PFSK-1 (cell line): ENCODE results near the gene WDR45B.

ENCODE experiments used
- FOXP2 ChIP-seq: optimal IDR thresholded peaks from 2 replicates; pipeline ENCODE3; 2011; ENCODE audit warnings: borderline replicate concordance, control low read depth, inconsistent platforms; ENCODE audit not compliant: insufficient read depth; ENCODE audit errors: extremely low read length, extremely low read depth
- POLR2AphosphoS5 ChIP-seq: IDR thresholded peaks from 2 replicates; pipeline ENCODE4 v1.6.1; 2012; ENCODE audit warnings: low read depth, mild to moderate bottlenecking, control low read depth, low read length, moderate library complexity
- SIN3A ChIP-seq: IDR thresholded peaks from 2 replicates; pipeline ENCODE4 v1.6.1; 2012; ENCODE audit warnings: mild to moderate bottlenecking, low read length, moderate library complexity, borderline replicate concordance; ENCODE audit not compliant: insufficient read depth
- TAF1 ChIP-seq: IDR thresholded peaks from 2 replicates; pipeline ENCODE4 v1.6.1; 2012; ENCODE audit warnings: low read length, control low read depth, borderline replicate concordance; ENCODE audit not compliant: insufficient read depth
- TF ChIP-seq, protein P1 (sequence below), 2 experiments: IDR thresholded peaks; 2 replicates each; pipeline versions ENCODE4 v1.6.1 to v1.8.0; 2011 to 2012; ENCODE audit warnings: low read depth in 2 of 2, low read length in 2 of 2, control low read depth in 1 of 2, inconsistent platforms in 1 of 2, mild to moderate bottlenecking in 1 of 2, moderate library complexity in 1 of 2; ENCODE audit not compliant: insufficient read depth in 1 of 2

Gene WDR45B

DNA sequence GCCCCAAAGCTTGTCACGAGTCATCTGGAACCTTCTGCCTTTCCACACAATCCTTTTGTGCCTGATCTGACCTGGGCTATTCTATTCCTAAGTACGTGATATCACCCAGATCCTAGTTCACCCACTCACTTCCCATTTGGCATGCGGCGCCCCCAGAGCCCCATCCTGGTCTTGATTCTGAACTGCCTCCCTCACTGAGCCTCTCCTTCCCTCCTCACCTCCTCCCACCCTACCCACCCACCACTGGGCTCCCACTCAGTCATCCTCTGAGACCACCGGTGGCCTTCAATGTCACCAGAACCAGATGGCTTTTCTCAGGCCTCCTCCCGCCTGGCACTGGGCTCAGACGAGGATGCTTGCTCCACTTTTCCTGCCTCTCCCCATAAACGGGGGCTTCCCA is 18.5 kb downstream of the WDR45B start:
- TF ChIP-seq TAF1 (no peak), FOXP2 (no peak)
- TF ChIP-seq, protein P1, sequence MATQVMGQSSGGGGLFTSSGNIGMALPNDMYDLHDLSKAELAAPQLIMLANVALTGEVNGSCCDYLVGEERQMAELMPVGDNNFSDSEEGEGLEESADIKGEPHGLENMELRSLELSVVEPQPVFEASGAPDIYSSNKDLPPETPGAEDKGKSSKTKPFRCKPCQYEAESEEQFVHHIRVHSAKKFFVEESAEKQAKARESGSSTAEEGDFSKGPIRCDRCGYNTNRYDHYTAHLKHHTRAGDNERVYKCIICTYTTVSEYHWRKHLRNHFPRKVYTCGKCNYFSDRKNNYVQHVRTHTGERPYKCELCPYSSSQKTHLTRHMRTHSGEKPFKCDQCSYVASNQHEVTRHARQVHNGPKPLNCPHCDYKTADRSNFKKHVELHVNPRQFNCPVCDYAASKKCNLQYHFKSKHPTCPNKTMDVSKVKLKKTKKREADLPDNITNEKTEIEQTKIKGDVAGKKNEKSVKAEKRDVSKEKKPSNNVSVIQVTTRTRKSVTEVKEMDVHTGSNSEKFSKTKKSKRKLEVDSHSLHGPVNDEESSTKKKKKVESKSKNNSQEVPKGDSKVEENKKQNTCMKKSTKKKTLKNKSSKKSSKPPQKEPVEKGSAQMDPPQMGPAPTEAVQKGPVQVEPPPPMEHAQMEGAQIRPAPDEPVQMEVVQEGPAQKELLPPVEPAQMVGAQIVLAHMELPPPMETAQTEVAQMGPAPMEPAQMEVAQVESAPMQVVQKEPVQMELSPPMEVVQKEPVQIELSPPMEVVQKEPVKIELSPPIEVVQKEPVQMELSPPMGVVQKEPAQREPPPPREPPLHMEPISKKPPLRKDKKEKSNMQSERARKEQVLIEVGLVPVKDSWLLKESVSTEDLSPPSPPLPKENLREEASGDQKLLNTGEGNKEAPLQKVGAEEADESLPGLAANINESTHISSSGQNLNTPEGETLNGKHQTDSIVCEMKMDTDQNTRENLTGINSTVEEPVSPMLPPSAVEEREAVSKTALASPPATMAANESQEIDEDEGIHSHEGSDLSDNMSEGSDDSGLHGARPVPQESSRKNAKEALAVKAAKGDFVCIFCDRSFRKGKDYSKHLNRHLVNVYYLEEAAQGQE (IDR thresholded peaks at IDR 0.05; ENCODE audit: insufficient read depth in 1 of 2, low read depth in 2 of 2, low read length in 2 of 2), result no peak

DNA sequence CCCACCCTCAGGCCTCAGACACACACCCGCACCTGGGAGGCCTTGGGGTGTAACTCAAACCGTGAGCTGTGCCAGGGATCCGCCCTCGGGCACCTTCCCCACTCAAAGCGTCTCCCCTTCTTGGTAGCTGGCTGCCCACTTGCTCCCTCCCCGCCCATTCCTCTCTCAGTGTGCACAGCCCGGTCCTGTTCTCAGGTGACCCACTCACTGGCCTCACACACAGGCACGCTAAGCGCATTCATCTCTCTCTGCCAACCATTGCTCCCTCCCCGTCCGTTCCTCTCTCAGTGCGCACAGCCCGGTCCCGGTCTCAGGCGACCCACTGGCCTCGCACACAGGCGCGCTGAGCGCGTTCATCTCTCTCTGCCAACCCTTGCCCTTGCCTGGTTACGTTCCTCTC is 20.8 kb downstream of the WDR45B start:
- no peak for TF ChIP-seq FOXP2
- no peak for TF ChIP-seq SIN3A
- TF ChIP-seq POLR2AphosphoS5, result no peak
- TF ChIP-seq, protein P1 (IDR thresholded peaks at IDR 0.05; ENCODE audit: insufficient read depth in 1 of 2, low read depth in 2 of 2, low read length in 2 of 2), result no peak
- TF ChIP-seq TAF1, result no peak

DNA sequence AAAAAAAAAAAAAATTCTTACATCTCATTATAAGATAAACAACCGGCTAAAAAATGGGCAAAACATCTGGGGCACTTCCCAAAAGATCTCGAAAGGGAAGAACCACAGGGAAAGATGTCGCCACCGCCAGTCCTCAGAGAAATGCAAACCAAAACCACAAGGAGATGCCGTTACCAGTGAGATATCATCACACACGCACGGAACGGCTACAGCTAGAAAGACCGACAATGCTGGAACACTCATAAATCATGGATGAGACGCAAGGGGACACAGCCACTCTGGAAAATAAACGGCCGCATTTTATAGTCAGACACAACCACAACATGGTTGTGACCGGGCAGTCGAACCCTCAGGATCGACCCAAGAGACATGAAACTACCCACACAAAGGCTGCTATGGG is 24.5 kb downstream of the WDR45B start:
- TF ChIP-seq POLR2AphosphoS5 (no peak), TAF1 (no peak), FOXP2 (no peak), SIN3A (no peak)
- TF ChIP-seq, protein P1 (IDR thresholded peaks at IDR 0.05; ENCODE audit: insufficient read depth in 1 of 2, low read depth in 2 of 2, low read length in 2 of 2), result no peak

DNA sequence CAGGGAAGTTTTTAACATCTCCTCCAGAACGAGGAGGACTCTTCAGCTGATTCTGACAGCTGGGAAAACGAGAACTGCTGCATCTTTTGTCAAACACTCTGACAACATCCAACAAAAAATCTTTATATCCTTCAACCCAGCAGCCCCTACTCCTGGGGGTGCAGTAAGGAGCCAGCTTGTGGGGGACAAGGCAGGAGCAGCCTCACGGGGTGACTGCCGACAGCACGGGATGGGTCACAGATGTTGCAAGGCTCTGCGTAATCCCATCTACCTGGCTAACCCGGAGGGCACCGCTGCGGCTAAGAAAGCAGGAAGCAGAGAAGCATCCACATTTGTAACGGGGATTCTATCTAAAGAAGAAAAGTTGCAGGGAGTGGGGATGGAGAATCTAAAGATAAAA is 28.6 kb downstream of the WDR45B start:
- no peak for TF ChIP-seq SIN3A

DNA sequence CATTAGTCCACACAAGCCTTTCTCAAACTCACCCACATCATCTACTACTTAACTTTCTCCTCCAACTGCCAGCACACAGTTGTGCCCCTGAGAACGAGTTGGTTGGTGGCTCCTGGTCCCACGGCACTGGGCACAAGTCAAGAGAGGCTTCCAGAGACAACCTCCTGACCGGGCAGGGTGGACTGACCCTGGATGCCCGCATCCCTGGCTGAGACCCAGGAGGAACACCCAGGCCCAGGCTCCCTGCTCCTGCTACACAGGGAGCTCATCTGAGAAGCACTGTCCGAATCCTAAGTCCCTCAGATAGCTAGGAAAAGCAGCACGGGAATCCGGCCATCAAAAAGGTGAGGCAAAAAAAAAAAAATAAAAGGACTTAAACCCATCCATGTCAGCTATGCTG is 29.0 kb downstream of the WDR45B start:
- TF ChIP-seq POLR2AphosphoS5 (no peak), FOXP2 (no peak), SIN3A (no peak), TAF1 (no peak)
- TF ChIP-seq, protein P1 (IDR thresholded peaks at IDR 0.05; ENCODE audit: insufficient read depth in 1 of 2, low read depth in 2 of 2, low read length in 2 of 2), result no peak
